Activated naive CD4-positive, alpha-beta T cell treated with anti-CD3 and anti-CD28 coated beads for 36 hours (primary cell): Measurements from ENCODE around the gene RAD51B. TPM values are rescaled to one million over a fixed set of nuclear protein-coding genes. Genes with fewer than 3 reads are reported as not detected.

Experiments
- CTCF ChIA-PET: fragments of 350-600 bp; sonication (Branson Sonifier 250); formaldehyde crosslinking; loops from one replicate; lab custom pipeline; 2021; ENCODE audit warnings: antibody characterized with exemption; lab: Charles Lee
- DNase-seq: peaks from one replicate; pipeline ENCODE4 v3.0.0-alpha.2; 2020
- H3K27ac Mint-ChIP-seq: one replicate; pipeline ENCODE4 v1.8.0; 2021; ENCODE audit warnings: mild to moderate bottlenecking, mixed read lengths
- H3K27me3 Mint-ChIP-seq: one replicate; pipeline ENCODE4 v1.8.0; 2021; ENCODE audit warnings: low read depth, mixed read lengths
- H3K36me3 Mint-ChIP-seq: one replicate; pipeline ENCODE4 v1.8.0; 2021; ENCODE audit warnings: low read depth, mixed read lengths
- H3K4me1 Mint-ChIP-seq: one replicate; pipeline ENCODE4 v1.8.0; 2021; ENCODE audit warnings: low read depth, mixed read lengths
- H3K4me3 Mint-ChIP-seq: one replicate; pipeline ENCODE4 v1.8.0; 2021; ENCODE audit warnings: mild to moderate bottlenecking, moderate library complexity, mixed read lengths
- H3K9me3 Mint-ChIP-seq: one replicate; pipeline ENCODE4 v1.8.0; 2021; ENCODE audit warnings: mixed read lengths
- intact Hi-C: fragments of 100-400 bp; cut with micrococcal nuclease; formaldehyde crosslinking; loops from one replicate; pipeline ENCODE4 v1.15.1; 2023
- total RNA-seq, 2 experiments: library from RNA; stranded (reverse); gene quantifications; one replicate each; pipeline ENCODE4 v1.2.3, GENCODE V29; 2021

RAD51B gene
- total RNA-seq, 2 experiments from 2014 or later = 44.8 to 47.6 TPM

DNA sequence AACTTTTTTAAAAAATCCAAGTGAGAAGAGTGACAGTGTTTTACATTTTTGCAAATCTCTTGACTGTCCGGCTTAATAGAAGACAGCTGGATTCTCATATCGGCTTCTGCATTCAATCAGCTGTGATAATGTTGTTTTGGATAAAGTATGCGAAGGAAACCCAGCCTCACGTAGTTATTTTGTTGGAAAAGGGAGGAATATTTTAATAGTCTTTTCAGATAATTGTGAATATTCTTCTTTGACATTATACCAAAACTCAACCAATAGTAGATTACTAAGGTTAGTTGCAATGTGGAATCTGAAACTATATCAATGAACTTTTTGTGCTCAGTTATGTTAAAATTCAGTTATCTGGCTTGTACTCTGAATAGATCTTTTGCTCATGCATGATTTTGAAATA, 696.8 kb downstream of the RAD51B start:
- H3K9me3 Mint-ChIP-seq = no peaks in the 10 kb centered on the region
- intact Hi-C loops = no loop called here
- H3K27me3 Mint-ChIP-seq = no peaks in the 10 kb centered on the region
- no peak overlapping the region for H3K4me3 Mint-ChIP-seq
- no peaks in the 10 kb centered on the region for H3K36me3 Mint-ChIP-seq
- no peak overlapping the region for H3K27ac Mint-ChIP-seq
- no peak for DNase-seq
- peaks cover 29% of the 10 kb centered on the region for H3K4me1 Mint-ChIP-seq
- CTCF ChIA-PET = interaction anchor here (0.6 kb wide), 1 partner anchor 69 kb away, joined by 3 read pairs; no protein-coding TSS in a partner anchor

DNA sequence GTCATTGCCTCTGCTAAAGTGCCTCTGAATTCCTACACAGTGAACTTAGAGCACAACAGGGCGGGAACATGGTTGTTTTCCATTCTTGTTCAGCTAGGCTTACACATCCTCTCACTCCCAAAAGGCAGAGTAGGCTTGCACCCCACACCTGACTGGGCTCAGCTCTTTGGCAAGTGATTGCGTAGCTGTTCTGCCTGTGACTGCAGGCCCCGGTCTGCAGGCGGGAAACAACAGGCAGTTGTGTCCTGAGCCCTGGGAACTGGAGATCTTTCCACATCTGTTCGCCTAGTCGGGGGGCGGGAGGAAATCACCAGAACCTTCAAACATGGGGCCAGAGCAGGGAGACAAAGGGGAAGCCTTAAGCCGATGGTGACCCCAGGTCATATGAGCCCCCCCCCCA, 698.6 kb downstream of the RAD51B start:
- no peaks in the 10 kb centered on the region for H3K9me3 Mint-ChIP-seq

DNA sequence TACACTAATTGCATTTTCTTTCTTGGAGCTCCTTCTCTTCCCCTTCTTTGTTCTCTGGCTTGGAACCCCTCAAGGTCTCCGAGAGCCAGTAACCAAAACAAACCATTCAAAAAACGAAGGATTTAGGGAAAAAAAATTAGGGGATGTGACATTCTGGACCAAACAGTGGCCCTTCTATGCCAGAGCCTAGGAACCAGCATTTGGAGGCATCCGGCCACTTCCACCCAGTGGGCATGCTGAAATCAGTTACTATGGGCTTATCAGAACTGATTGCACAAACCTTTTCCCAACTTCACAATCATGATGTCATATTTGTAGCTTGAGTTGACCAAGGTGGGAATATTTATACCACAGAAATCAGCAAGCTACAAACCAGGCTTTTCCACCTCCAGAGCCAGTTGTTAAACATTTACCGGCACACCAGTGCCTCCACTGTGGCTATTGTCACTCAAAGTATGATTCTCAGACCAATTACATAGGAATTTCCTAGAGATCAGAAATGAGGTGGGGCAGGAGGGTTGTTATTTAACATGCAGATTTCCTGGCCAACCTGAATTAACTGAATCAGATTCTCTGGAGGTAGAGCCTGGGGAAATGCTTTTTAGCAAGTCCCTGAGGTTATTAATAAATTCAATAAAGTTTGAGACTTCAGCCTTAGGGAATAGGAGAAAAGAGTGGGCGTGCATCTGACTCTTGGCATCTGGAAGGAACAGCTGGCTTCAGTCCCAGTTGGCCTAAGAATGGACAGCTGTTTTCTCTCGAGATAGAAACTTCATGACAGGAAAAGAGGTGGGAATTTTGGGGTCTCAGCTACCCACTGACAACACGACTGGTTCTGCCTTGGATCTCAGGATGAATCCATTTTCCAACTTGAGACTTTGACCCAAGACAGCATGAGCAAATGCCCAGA, 699.4 kb downstream of the RAD51B start:
- intact Hi-C loops = no loop called here
- Mint-ChIP-seq H3K4me3 (no peak overlapping the region), H3K9me3 (no peaks in the 10 kb centered on the region), H3K27me3 (no peaks in the 10 kb centered on the region), H3K36me3 (no peaks in the 10 kb centered on the region), H3K27ac (no peak overlapping the region), H3K4me1 (peaks cover 16% of the 10 kb centered on the region)
- no peak for DNase-seq
- CTCF ChIA-PET = interaction anchor here (0.6 to 1.9 kb wide), 2 partner anchors 16 to 271 kb away, joined by 3 to 4 read pairs; no protein-coding TSS in a partner anchor

More for the DNA sequence above, 698.6 kb downstream of the RAD51B start:
- Mint-ChIP-seq H3K27ac (no peak overlapping the region), H3K36me3 (no peaks in the 10 kb centered on the region), H3K27me3 (no peaks in the 10 kb centered on the region), H3K4me3 (no peak overlapping the region), H3K4me1 (peaks cover 19% of the 10 kb centered on the region)
- intact Hi-C loops = no loop called here
- CTCF ChIA-PET = interaction anchor here (1.9 kb wide), 1 partner anchor 17 kb away, joined by 4 read pairs; no protein-coding TSS in a partner anchor
- DNase-seq = no peak

DNA sequence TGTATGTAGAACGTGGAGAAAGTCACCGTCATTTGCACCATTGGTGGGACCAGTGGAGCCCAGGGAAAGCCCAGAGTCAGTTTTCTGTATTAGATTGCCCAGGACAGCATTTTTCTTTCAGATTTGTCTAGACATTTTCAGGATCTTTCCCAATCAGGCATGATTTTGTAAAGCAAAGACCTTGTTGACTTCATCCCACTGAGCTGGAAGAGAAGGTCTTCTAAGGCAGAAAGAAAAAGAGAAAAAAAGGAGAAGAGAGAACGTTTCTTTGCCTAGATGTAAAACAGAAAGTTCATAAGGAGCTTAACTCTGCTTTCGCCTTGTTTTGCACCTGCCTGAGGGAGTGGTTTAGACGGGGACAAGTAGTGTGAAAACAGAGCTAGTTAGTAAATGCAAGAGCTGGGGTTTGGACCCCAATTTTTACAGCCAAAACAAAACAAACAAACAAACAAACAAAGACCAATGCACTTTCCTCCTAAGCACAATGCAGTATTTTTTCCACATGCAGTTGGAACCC, 700.1 kb downstream of the RAD51B start:
- no peak overlapping the region for H3K27ac Mint-ChIP-seq

DNA sequence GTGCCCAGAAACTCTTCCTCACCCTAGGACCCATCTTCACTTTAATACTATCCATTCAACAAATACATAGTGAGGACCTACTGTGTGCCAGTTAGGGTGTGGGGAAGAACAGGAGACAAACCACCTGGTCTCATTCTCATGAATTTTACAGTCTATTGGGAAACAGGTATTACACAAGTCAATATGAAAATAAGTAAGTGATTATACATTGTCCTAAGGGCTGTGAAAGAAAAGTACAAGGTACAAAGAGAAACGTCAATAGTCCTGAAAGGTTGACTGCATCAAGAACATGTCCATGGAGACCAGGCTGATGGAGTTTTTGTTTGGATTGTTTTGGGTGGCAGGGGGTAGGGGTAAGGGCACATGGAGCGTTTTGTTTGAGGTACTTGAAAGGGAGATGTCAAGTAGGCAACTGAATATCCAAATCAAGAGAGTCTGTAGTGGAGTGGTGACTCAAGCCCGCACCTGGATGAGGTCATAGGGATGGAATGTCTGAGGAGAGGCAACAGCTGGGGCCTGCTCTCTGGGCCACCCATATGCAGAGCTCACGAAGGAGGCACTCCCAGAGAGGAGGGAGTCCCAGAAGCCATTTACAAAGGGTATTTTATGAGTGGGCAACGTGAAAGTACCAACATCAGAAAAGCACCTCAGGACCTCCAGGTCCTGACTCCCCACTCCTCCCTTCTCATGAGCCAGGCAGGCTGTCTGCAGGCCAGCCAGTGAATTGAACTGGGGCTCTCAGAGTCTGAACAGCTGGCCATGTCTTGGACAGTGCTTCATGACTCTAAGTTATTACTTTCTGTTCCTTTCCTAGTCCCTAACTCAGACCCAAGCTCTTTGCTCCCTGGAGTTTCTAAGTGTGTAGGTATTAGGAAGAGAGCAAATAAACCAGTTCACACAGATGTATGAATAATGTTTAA, 701.3 kb downstream of the RAD51B start:
- no peak for DNase-seq
- no peak overlapping the region for H3K27ac Mint-ChIP-seq
- intact Hi-C loops = no loop called here
- H3K4me3 Mint-ChIP-seq = no peak overlapping the region
- CTCF ChIA-PET = interaction anchor here (0.6 kb wide), 1 partner anchor 474 kb away, joined by 6 read pairs; no protein-coding TSS in a partner anchor
- H3K27me3 Mint-ChIP-seq = no peaks in the 10 kb centered on the region
- H3K4me1 Mint-ChIP-seq = peaks cover 15% of the 10 kb centered on the region
- no peaks in the 10 kb centered on the region for H3K36me3 Mint-ChIP-seq
- H3K9me3 Mint-ChIP-seq = no peaks in the 10 kb centered on the region

More for the DNA sequence above, 700.1 kb downstream of the RAD51B start:
- DNase-seq = no peak
- H3K36me3 Mint-ChIP-seq = no peaks in the 10 kb centered on the region
- H3K27me3 Mint-ChIP-seq = no peaks in the 10 kb centered on the region
- no peaks in the 10 kb centered on the region for H3K9me3 Mint-ChIP-seq
- H3K4me1 Mint-ChIP-seq = peaks cover 15% of the 10 kb centered on the region
- no peak overlapping the region for H3K4me3 Mint-ChIP-seq
- intact Hi-C loops = no loop called here
- CTCF ChIA-PET = interaction anchor here (0.6 kb wide), 2 partner anchors 270 to 473 kb away, joined by 3 to 6 read pairs; no protein-coding TSS in a partner anchor

DNA sequence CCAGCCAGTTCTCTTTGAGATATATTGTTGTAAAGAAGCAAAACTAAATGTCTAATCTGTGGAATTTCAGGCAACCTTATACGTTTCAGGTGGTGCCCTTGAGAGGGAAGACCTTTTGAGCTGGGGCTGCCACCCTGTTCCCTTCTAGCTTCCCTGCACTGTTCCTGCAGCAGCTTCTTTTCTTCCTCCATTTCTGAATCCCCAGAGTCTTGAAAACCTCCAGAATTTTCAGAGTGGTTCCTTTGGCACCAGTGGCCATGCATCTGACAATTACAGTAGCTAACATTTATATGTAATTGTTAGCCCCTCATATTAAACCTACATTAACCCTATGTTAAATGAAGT, 702.0 kb downstream of the RAD51B start:
- H3K27ac Mint-ChIP-seq = no peak overlapping the region
- no peaks in the 10 kb centered on the region for H3K36me3 Mint-ChIP-seq
- peaks cover 15% of the 10 kb centered on the region for H3K4me1 Mint-ChIP-seq
- no peak overlapping the region for H3K4me3 Mint-ChIP-seq
- H3K27me3 Mint-ChIP-seq = no peaks in the 10 kb centered on the region
- no peak for DNase-seq
- no peaks in the 10 kb centered on the region for H3K9me3 Mint-ChIP-seq
- CTCF ChIA-PET = interaction anchor here (1.2 kb wide), 1 partner anchor 191 kb away, joined by 3 read pairs; no protein-coding TSS in a partner anchor
- intact Hi-C loops = no loop called here

DNA sequence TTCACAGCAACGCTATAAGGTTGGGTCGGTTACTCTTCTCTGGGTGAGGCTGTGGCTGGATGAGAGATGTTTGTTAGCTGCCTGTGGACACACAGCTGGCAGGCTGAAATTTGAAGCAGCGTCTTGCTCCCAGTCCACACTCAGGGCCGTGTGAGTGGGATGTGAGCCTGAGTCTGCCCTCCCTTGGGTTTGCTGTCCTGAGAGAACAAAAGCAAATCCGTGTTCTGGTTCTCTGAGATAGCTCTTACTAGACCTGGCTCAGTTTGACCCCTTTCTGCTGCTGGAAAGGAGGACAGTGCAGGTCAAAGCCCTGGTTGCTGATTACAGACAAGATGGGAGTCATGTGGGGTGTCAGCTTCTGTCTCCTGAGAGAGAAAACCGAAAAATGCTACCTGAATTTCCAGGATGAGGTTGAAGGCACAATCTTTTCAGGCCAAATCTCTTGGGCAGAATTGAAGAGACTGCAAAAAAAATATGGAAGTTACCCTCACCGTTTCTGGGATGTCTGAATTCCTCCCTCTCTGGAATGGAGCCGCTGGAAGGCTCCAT, 702.5 kb downstream of the RAD51B start:
- H3K4me3 Mint-ChIP-seq = no peak overlapping the region
- intact Hi-C loops = no loop called here
- H3K4me1 Mint-ChIP-seq = peaks cover 13% of the 10 kb centered on the region
- no peaks in the 10 kb centered on the region for H3K9me3 Mint-ChIP-seq
- DNase-seq = no peak
- no peak overlapping the region for H3K27ac Mint-ChIP-seq
- CTCF ChIA-PET = interaction anchor here (1.2 kb wide), 1 partner anchor 190 kb away, joined by 3 read pairs; no protein-coding TSS in a partner anchor
- no peaks in the 10 kb centered on the region for H3K27me3 Mint-ChIP-seq
- H3K36me3 Mint-ChIP-seq = no peaks in the 10 kb centered on the region

DNA sequence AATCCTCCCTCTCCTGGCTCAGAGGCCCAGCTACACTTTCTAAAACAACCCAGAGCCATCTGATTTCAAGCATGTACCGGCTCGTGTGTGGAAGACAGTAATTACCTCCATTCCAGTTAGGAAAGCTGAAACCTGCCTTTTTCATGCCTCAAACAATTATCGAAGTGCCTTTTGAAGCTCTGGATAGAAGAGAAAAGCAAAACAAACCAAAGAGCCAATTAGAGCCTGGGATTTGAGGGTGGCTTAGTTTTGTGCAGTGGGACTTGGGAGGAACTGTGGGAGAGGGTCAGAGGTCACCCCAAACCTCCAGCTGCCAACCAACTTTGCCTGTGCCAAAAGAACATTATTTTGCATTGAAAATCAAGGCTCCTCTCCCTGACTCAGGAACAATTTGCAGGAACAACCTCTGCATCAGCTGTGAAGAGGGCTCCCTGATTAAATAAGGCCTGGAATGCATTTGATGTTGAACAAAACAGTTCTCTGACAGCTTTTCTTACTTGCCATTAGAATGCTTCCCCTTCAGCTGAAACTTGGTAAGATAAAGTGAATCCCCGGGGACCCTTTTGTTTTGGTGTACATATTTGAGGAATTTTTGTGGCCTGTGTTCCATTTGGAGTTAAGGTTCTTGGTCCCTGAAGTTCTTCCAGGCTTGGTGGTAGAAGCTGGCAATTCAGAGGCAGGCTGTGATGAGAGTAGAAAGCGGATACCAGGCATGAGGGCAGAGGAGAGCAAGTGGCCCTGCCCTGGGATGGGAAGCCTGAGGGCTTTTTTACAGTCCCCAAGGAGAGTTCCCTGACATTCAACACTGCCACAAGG, 703.1 kb downstream of the RAD51B start:
- Mint-ChIP-seq H3K36me3 (no peaks in the 10 kb centered on the region), H3K27ac (no peak overlapping the region), H3K9me3 (no peaks in the 10 kb centered on the region), H3K27me3 (no peaks in the 10 kb centered on the region), H3K4me3 (no peak overlapping the region), H3K4me1 (peaks cover 11% of the 10 kb centered on the region)
- no peak for DNase-seq
- CTCF ChIA-PET = interaction anchor here (1.2 kb wide), 1 partner anchor 189 kb away, joined by 3 read pairs; no protein-coding TSS in a partner anchor
- intact Hi-C loops = no loop called here

DNA sequence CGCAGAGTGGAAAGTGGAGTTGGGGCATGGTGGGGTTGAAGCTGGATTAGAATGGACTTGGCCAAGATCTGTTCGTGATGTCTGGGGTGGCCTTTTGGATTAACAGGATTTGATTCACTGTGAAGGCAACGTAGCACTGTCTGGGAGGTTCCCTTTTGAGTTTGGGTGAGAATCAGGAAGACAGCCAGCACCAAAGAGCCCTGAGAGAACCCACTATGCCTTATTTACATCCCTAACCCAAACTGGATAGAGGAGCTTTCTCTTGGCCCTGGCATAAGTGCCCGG, 703.7 kb downstream of the RAD51B start:
- intact Hi-C loops = no loop called here
- H3K4me1 Mint-ChIP-seq = peaks cover 9% of the 10 kb centered on the region
- H3K4me3 Mint-ChIP-seq = no peak overlapping the region
- H3K27me3 Mint-ChIP-seq = no peaks in the 10 kb centered on the region
- no peaks in the 10 kb centered on the region for H3K36me3 Mint-ChIP-seq
- no peak overlapping the region for H3K27ac Mint-ChIP-seq
- CTCF ChIA-PET = no interaction called here
- no peak for DNase-seq
- H3K9me3 Mint-ChIP-seq = no peaks in the 10 kb centered on the region

DNA sequence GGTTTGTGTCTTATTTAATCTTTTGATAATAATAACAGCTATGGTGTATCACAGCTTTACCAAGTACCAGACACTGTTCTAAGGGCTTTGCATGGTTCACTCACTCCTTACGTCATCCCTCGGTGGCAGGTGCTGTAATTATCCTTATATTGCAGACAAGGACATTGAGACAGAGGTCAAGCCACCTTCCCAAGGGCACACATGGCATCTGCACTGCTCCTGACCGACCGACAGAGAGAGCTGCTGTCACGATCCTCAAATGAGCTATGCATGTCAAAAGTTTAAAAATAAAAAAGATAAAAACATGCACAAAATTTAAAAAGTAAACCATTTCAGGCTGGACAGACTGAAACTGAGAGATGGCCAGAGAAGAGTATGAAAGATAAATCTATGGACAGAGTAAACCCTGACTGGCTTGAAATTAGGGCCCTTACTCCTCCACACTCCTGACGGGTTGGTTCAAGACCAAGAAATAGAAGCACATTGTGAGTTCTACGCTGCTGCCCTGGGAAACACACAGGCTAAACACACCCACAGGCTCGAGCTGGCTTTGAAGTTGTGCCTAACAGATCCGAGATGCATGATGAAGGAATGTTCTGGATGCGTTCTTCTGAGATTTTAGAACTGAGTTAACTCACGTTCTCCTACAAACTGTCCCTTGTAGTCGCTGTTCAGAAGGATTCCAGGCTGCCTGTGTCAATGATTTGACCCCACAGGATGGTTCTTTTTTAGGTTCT, 704.6 kb downstream of the RAD51B start:
- CTCF ChIA-PET = interaction anchor here (1.2 kb wide), 1 partner anchor 12 kb away, joined by 3 read pairs; no protein-coding TSS in a partner anchor
- no peaks in the 10 kb centered on the region for H3K27me3 Mint-ChIP-seq
- peaks cover 9% of the 10 kb centered on the region for H3K4me1 Mint-ChIP-seq

DNA sequence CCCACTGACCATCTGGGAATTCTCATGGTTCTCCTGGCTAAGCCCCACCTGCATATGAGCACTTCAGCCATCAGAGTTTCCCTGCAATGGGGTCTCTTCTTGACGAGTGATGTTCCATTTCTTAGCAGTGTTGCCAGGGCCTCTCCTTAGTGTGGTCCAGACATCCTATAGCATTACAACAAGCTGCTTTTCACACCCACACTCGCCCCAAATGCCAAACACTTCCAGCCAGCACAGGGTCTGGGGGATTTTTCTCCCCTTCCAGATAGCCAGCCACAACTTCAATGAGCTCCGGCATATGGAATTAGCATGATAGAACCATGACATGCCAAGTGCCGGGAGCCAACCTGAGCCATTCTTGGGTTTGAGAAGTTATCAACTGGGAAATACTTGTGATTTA, 705.9 kb downstream of the RAD51B start:
- CTCF ChIA-PET = interaction anchor here (1.2 kb wide), 1 partner anchor 11 kb away, joined by 3 read pairs; no protein-coding TSS in a partner anchor
- no peaks in the 10 kb centered on the region for H3K27me3 Mint-ChIP-seq

More for the DNA sequence above, 704.6 kb downstream of the RAD51B start:
- Mint-ChIP-seq H3K9me3 (no peaks in the 10 kb centered on the region), H3K36me3 (no peaks in the 10 kb centered on the region), H3K27ac (no peak overlapping the region), H3K4me3 (no peak overlapping the region)
- intact Hi-C loops = no loop called here
- no peak for DNase-seq

More for the DNA sequence above, 705.9 kb downstream of the RAD51B start:
- no peak for DNase-seq
- no peak overlapping the region for H3K4me3 Mint-ChIP-seq
- intact Hi-C loops = no loop called here
- H3K9me3 Mint-ChIP-seq = peaks cover 10% of the 10 kb centered on the region
- no peaks in the 10 kb centered on the region for H3K4me1 Mint-ChIP-seq
- H3K36me3 Mint-ChIP-seq = no peaks in the 10 kb centered on the region
- H3K27ac Mint-ChIP-seq = no peak overlapping the region
